ENCODE measurements around the gene NR5A2. TPM values are rescaled to one million over a fixed set of nuclear protein-coding genes. Genes with fewer than 3 reads are reported as not detected.

The NR5A2 gene
- total RNA-seq, 1 donor from 2014 or later: not detected

- DNase-seq (ENCODE audit: low read depth): no peak
- no peak for TF ChIP-seq CTCF (conservative IDR thresholded peaks at IDR 0.05; ENCODE audit: low read depth, low read length)
- no peak overlapping the region for H3K4me3 ChIP-seq (ENCODE audit: low read depth, low read length)
These were observed 177.9 kb downstream of the NR5A2 start for GRCh38 chr1:200205216-200205995.

- peak; percentile 19 for DNase-seq (ENCODE audit: low read depth)
- TF ChIP-seq CTCF (conservative IDR thresholded peaks at IDR 0.05; ENCODE audit: low read depth, low read length): no peak
- no peak overlapping the region for H3K4me3 ChIP-seq (ENCODE audit: low read depth, low read length)
These were observed 178.8 kb downstream of the NR5A2 start for GRCh38 chr1:200206340-200206739.

- no peak overlapping the region for H3K4me3 ChIP-seq (ENCODE audit: low read depth, low read length)
- no peak for TF ChIP-seq CTCF (conservative IDR thresholded peaks at IDR 0.05; ENCODE audit: low read depth, low read length)
- DNase-seq (ENCODE audit: low read depth): no peak
These were observed 179.3 kb downstream of the NR5A2 start for GRCh38 chr1:200206761-200207160.

GRCh38 chr1:200207711-200208126 lies 180.2 kb downstream of the NR5A2 start:
- H3K4me3 ChIP-seq (ENCODE audit: low read depth, low read length): no peak overlapping the region
- TF ChIP-seq CTCF (conservative IDR thresholded peaks at IDR 0.05; ENCODE audit: low read depth, low read length): no peak
- DNase-seq (ENCODE audit: low read depth): no peak

- TF ChIP-seq CTCF (conservative IDR thresholded peaks at IDR 0.05; ENCODE audit: low read depth, low read length): no peak
- DNase-seq (ENCODE audit: low read depth): no peak
These were observed 183.6 kb downstream of the NR5A2 start for GRCh38 chr1:200211157-200211556.

GRCh38 chr1:200213392-200213791 lies 185.9 kb downstream of the NR5A2 start:
- TF ChIP-seq CTCF (conservative IDR thresholded peaks at IDR 0.05; ENCODE audit: low read depth, low read length): no peak
- no peak overlapping the region for H3K4me3 ChIP-seq (ENCODE audit: low read depth, low read length)
- no peak for DNase-seq (ENCODE audit: low read depth)

More at GRCh38 chr1:200211157-200211556, 183.6 kb downstream of the NR5A2 start:
- H3K4me3 ChIP-seq (ENCODE audit: low read depth, low read length): no peak overlapping the region

GRCh38 chr1:200213921-200214320 lies 186.4 kb downstream of the NR5A2 start:
- no peak overlapping the region for H3K4me3 ChIP-seq (ENCODE audit: low read depth, low read length)
- TF ChIP-seq CTCF (conservative IDR thresholded peaks at IDR 0.05; ENCODE audit: low read depth, low read length): no peak
- DNase-seq (ENCODE audit: low read depth): no peak
